Measurements from ENCODE around the gene BTBD1. TPM values are rescaled to one million over a fixed set of nuclear protein-coding genes. Genes with fewer than 3 reads are reported as not detected.
A peak's percentile ranks its signal among the peaks of the same experiment; 100 is the strongest.
"Not testable (repeated sequence)": the region's sequence is repeated elsewhere in the genome, so short reads cannot be mapped to it uniquely, and the experiment has no call there.

Gene BTBD1
- total and polyA plus RNA-seq, 5 donors from 2014 or later = 35.5 to 55.5 (median 46.8) TPM

DNA sequence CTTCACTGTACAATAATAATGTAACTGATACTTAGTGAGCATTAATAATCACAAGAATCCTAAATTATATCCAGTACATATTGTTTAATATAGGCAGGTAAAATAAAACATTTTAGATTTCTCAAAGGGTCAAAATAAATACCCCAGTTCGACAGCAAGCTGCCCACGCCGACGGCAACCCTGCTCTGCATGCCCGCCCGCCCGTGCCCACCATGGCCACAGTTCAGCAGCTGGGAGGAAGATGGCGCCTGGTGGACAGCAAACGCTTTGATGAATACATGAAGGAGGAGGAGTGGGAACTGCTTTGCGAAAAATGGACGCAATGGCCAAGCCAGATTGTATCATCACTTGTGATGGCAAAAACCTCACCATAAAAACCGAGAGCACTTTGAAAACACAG is 22.9 kb downstream of the BTBD1 start:
- no peaks in the 10 kb centered on the region for H3K9me3 ChIP-seq (ENCODE audit: control insufficient read depth in 2 of 2, low read length in 2 of 2)
- no peak overlapping the region for H3K4me3 ChIP-seq (ENCODE audit: low read depth, low read length)
- no peak overlapping the region for H3K27ac Mint-ChIP-seq
- peaks cover 52% of the 10 kb centered on the region for H3K36me3 Mint-ChIP-seq
- no peak overlapping the region for H3K27ac ChIP-seq (ENCODE audit: insufficient read depth, low read length, poor library complexity, severe bottlenecking)
- H3K27me3 ChIP-seq (ENCODE audit: control insufficient read depth, insufficient read depth, low read length) = no peaks in the 10 kb centered on the region
- ATAC-seq (ENCODE audit: low read depth in 2 of 2) (no peak), DNase-seq (no peak)
- H3K27me3 Mint-ChIP-seq = no peaks in the 10 kb centered on the region
- peaks cover 78% of the 10 kb centered on the region for H3K36me3 ChIP-seq (ENCODE audit: control insufficient read depth, insufficient read depth, low read length)
- H3K4me1 Mint-ChIP-seq = peaks cover 23 to 40% (median 30%) of the 10 kb centered on the region in 4 donors
- no peak overlapping the region for H3K4me3 Mint-ChIP-seq
- H3K4me1 ChIP-seq (ENCODE audit: control insufficient read depth, insufficient read depth, low read length, poor library complexity, severe bottlenecking) = no peaks in the 10 kb centered on the region
- H3K9me3 Mint-ChIP-seq = no peaks in the 10 kb centered on the region

- peaks cover 3% of the 10 kb centered on the region for H3K4me1 ChIP-seq (ENCODE audit: control insufficient read depth, insufficient read depth, low read length, poor library complexity, severe bottlenecking)
- DNase-seq (no peak), ATAC-seq (ENCODE audit: low read depth in 2 of 2) (no peak)
- no peaks in the 10 kb centered on the region for H3K27me3 ChIP-seq (ENCODE audit: control insufficient read depth, insufficient read depth, low read length)
- peaks cover 0 to 5% of the 10 kb centered on the region in 2 experiments for H3K9me3 ChIP-seq (ENCODE audit: control insufficient read depth in 2 of 2, low read length in 2 of 2)
- peak overlapping the region in 2 of 4 donors; percentile 10 to 11 for H3K4me3 Mint-ChIP-seq
- no peak overlapping the region for H3K4me3 ChIP-seq (ENCODE audit: low read depth, low read length)
- H3K36me3 ChIP-seq (ENCODE audit: control insufficient read depth, insufficient read depth, low read length) = peaks cover 49% of the 10 kb centered on the region
- H3K36me3 Mint-ChIP-seq = peaks cover 65% of the 10 kb centered on the region
- peak overlapping the region; percentile 43 to 48 (median 44) for H3K27ac Mint-ChIP-seq
- H3K9me3 Mint-ChIP-seq = peaks cover 0 to 5% (median 2%) of the 10 kb centered on the region in 7 donors
- H3K4me1 Mint-ChIP-seq = peaks cover 35 to 55% (median 39%) of the 10 kb centered on the region in 4 donors
- no peak overlapping the region for H3K27ac ChIP-seq (ENCODE audit: insufficient read depth, low read length, poor library complexity, severe bottlenecking)
- no peaks in the 10 kb centered on the region for H3K27me3 Mint-ChIP-seq
Measured at GRCh38 chr15:83039206-83039605, 27.8 kb downstream of the BTBD1 start.

- Mint-ChIP-seq H3K4me1 (peaks cover 34 to 54% (median 36%) of the 10 kb centered on the region in 4 donors), H3K27me3 (no peaks in the 10 kb centered on the region), H3K4me3 (no peak overlapping the region), H3K36me3 (peaks cover 54% of the 10 kb centered on the region), H3K9me3 (peaks cover 0 to 5% (median 2%) of the 10 kb centered on the region in 7 donors), H3K27ac (peak overlapping the region in 1 of 3 donors; percentile 40)
- Histone ChIP-seq H3K4me1 (ENCODE audit: control insufficient read depth, insufficient read depth, low read length, poor library complexity, severe bottlenecking) (peaks cover 3% of the 10 kb centered on the region), H3K4me3 (ENCODE audit: low read depth, low read length) (peak overlapping the region; percentile 47), H3K9me3 (ENCODE audit: control insufficient read depth in 2 of 2, low read length in 2 of 2) (peaks cover 0 to 5% of the 10 kb centered on the region in 2 experiments), H3K27me3 (ENCODE audit: control insufficient read depth, insufficient read depth, low read length) (no peaks in the 10 kb centered on the region), H3K36me3 (ENCODE audit: control insufficient read depth, insufficient read depth, low read length) (peaks cover 35% of the 10 kb centered on the region), H3K27ac (ENCODE audit: insufficient read depth, low read length, poor library complexity, severe bottlenecking) (no peak overlapping the region)
- DNase-seq = peak in 1 of 3 donors; percentile 41
- ATAC-seq (ENCODE audit: low read depth in 2 of 2) = no peak
Measured at GRCh38 chr15:83036253-83036652, 30.8 kb downstream of the BTBD1 start.

- not testable (repeated sequence) for H3K4me3 ChIP-seq (ENCODE audit: low read depth, low read length); ATAC-seq (ENCODE audit: low read depth in 2 of 2); H3K4me1 ChIP-seq (ENCODE audit: control insufficient read depth, insufficient read depth, low read length, poor library complexity, severe bottlenecking); H3K9me3 ChIP-seq (ENCODE audit: control insufficient read depth in 2 of 2, low read length in 2 of 2); H3K9me3 Mint-ChIP-seq; H3K4me3 Mint-ChIP-seq; H3K27me3 ChIP-seq (ENCODE audit: control insufficient read depth, insufficient read depth, low read length); H3K27me3 Mint-ChIP-seq; H3K27ac ChIP-seq (ENCODE audit: insufficient read depth, low read length, poor library complexity, severe bottlenecking); DNase-seq
- Mint-ChIP-seq H3K36me3 (peaks cover 31% of the 10 kb centered on the region), H3K4me1 (peaks cover 6 to 31% (median 17%) of the 10 kb centered on the region in 4 donors), H3K27ac (peak overlapping the region in 1 of 3 donors; percentile 41)
- peaks cover 42% of the 10 kb centered on the region for H3K36me3 ChIP-seq (ENCODE audit: control insufficient read depth, insufficient read depth, low read length)
Measured at GRCh38 chr15:83031234-83031633, 35.8 kb downstream of the BTBD1 start.

DNA sequence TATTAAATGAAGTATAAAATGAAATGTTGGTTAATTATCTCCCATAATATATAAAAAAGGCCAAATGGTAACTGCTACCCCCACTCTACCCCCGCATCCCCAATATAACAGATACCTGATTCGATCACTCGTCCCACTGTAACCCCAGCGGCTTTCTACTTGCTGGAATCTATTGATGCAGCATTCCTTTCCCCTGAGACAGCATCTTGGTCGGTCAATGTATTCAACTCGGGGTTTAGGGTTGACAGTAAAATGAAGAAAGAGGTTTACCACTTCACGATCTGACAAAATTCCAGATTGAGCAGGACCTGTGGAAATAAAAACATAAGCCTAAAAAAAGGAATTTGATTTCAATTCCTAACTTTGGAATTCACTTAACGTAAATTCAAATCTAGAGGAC is 37.0 kb downstream of the BTBD1 start:
- H3K27ac ChIP-seq (ENCODE audit: insufficient read depth, low read length, poor library complexity, severe bottlenecking) = no peak overlapping the region
- DNase-seq (no peak), ATAC-seq (ENCODE audit: low read depth in 2 of 2) (no peak)
- H3K36me3 ChIP-seq (ENCODE audit: control insufficient read depth, insufficient read depth, low read length) = peaks cover 38% of the 10 kb centered on the region
- H3K4me1 Mint-ChIP-seq = peaks cover 0 to 22% (median 10%) of the 10 kb centered on the region in 4 donors
- peaks cover 22% of the 10 kb centered on the region for H3K36me3 Mint-ChIP-seq
- H3K9me3 ChIP-seq (ENCODE audit: control insufficient read depth in 2 of 2, low read length in 2 of 2) = no peaks in the 10 kb centered on the region
- no peak overlapping the region for H3K4me3 ChIP-seq (ENCODE audit: low read depth, low read length)
- H3K4me3 Mint-ChIP-seq = no peak overlapping the region
- no peaks in the 10 kb centered on the region for H3K4me1 ChIP-seq (ENCODE audit: control insufficient read depth, insufficient read depth, low read length, poor library complexity, severe bottlenecking)
- H3K9me3 Mint-ChIP-seq = no peaks in the 10 kb centered on the region
- H3K27me3 ChIP-seq (ENCODE audit: control insufficient read depth, insufficient read depth, low read length) = no peaks in the 10 kb centered on the region
- no peak overlapping the region for H3K27ac Mint-ChIP-seq
- H3K27me3 Mint-ChIP-seq = no peaks in the 10 kb centered on the region

GRCh38 chr15:83018436-83018835 is 48.6 kb downstream of the BTBD1 start:
- Mint-ChIP-seq H3K4me3 (no peak overlapping the region), H3K27ac (no peak overlapping the region), H3K27me3 (no peaks in the 10 kb centered on the region), H3K9me3 (no peaks in the 10 kb centered on the region), H3K36me3 (peaks cover 4% of the 10 kb centered on the region), H3K4me1 (peaks cover 5 to 26% (median 15%) of the 10 kb centered on the region in 4 donors)
- ATAC-seq (ENCODE audit: low read depth in 2 of 2) = no peak
- Histone ChIP-seq H3K9me3 (ENCODE audit: control insufficient read depth in 2 of 2, low read length in 2 of 2) (no peaks in the 10 kb centered on the region), H3K36me3 (ENCODE audit: control insufficient read depth, insufficient read depth, low read length) (peaks cover 36% of the 10 kb centered on the region), H3K27ac (ENCODE audit: insufficient read depth, low read length, poor library complexity, severe bottlenecking) (no peak overlapping the region), H3K4me3 (ENCODE audit: low read depth, low read length) (no peak overlapping the region), H3K27me3 (ENCODE audit: control insufficient read depth, insufficient read depth, low read length) (no peaks in the 10 kb centered on the region), H3K4me1 (ENCODE audit: control insufficient read depth, insufficient read depth, low read length, poor library complexity, severe bottlenecking) (no peaks in the 10 kb centered on the region)
- DNase-seq = no peak

GRCh38 chr15:83016906-83017305 is 50.1 kb downstream of the BTBD1 start:
- Mint-ChIP-seq H3K4me3 (peak overlapping the region in 1 of 4 donors; percentile 23), H3K27me3 (no peaks in the 10 kb centered on the region), H3K36me3 (peaks cover 4% of the 10 kb centered on the region), H3K27ac (no peak overlapping the region), H3K4me1 (peaks cover 17 to 39% (median 24%) of the 10 kb centered on the region in 4 donors), H3K9me3 (no peaks in the 10 kb centered on the region)
- Histone ChIP-seq H3K4me1 (ENCODE audit: control insufficient read depth, insufficient read depth, low read length, poor library complexity, severe bottlenecking) (peaks cover 7% of the 10 kb centered on the region), H3K27ac (ENCODE audit: insufficient read depth, low read length, poor library complexity, severe bottlenecking) (no peak overlapping the region), H3K9me3 (ENCODE audit: control insufficient read depth in 2 of 2, low read length in 2 of 2) (no peaks in the 10 kb centered on the region), H3K27me3 (ENCODE audit: control insufficient read depth, insufficient read depth, low read length) (no peaks in the 10 kb centered on the region), H3K36me3 (ENCODE audit: control insufficient read depth, insufficient read depth, low read length) (peaks cover 36% of the 10 kb centered on the region), H3K4me3 (ENCODE audit: low read depth, low read length) (no peak overlapping the region)
- no peak for DNase-seq
- no peak for ATAC-seq (ENCODE audit: low read depth in 2 of 2)

GRCh38 chr15:83015361-83015760 is 51.7 kb downstream of the BTBD1 start:
- Histone ChIP-seq H3K27me3 (ENCODE audit: control insufficient read depth, insufficient read depth, low read length) (no peaks in the 10 kb centered on the region), H3K4me3 (ENCODE audit: low read depth, low read length) (no peak overlapping the region), H3K36me3 (ENCODE audit: control insufficient read depth, insufficient read depth, low read length) (peaks cover 26% of the 10 kb centered on the region), H3K9me3 (ENCODE audit: control insufficient read depth in 2 of 2, low read length in 2 of 2) (no peaks in the 10 kb centered on the region), H3K27ac (ENCODE audit: insufficient read depth, low read length, poor library complexity, severe bottlenecking) (no peak overlapping the region), H3K4me1 (ENCODE audit: control insufficient read depth, insufficient read depth, low read length, poor library complexity, severe bottlenecking) (peaks cover 17% of the 10 kb centered on the region)
- Mint-ChIP-seq H3K36me3 (peaks cover 1% of the 10 kb centered on the region), H3K27ac (no peak overlapping the region), H3K27me3 (no peaks in the 10 kb centered on the region), H3K4me3 (peak overlapping the region in 1 of 4 donors; percentile 61), H3K9me3 (no peaks in the 10 kb centered on the region), H3K4me1 (peaks cover 27 to 51% (median 32%) of the 10 kb centered on the region in 4 donors)
- DNase-seq (no peak), ATAC-seq (ENCODE audit: low read depth in 2 of 2) (no peak)

Measured in CD4-positive, CD25-positive, alpha-beta regulatory T cell (primary cell).